ENCODE results near the gene AKAP1. TPM values are rescaled to one million over a fixed set of nuclear protein-coding genes. Genes with fewer than 3 reads are reported as not detected.

Gene AKAP1
- total RNA-seq, 1 donor from 2014 or later = 28.7 TPM

DNA sequence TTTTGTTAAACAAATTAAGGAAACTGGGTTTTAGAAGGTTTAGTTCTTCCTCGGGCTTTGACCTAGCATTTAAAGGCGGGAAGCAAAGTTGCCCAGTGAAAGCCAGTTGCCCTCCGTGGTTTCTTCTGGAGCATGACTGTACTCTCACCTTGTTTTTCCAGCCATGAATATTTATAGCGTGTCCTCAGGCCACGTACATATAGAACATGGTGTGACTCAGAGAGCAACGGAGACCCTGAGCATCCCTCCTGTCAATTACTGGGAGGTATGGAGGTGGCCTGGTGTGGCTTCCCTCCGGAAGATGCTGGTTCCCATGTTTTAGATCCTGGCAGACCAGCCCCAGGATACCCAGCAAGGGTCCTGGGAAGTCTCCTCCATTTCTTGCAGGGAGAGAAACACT is 48.4 kb downstream of the AKAP1 start:
- DNase-seq = no peak

DNA sequence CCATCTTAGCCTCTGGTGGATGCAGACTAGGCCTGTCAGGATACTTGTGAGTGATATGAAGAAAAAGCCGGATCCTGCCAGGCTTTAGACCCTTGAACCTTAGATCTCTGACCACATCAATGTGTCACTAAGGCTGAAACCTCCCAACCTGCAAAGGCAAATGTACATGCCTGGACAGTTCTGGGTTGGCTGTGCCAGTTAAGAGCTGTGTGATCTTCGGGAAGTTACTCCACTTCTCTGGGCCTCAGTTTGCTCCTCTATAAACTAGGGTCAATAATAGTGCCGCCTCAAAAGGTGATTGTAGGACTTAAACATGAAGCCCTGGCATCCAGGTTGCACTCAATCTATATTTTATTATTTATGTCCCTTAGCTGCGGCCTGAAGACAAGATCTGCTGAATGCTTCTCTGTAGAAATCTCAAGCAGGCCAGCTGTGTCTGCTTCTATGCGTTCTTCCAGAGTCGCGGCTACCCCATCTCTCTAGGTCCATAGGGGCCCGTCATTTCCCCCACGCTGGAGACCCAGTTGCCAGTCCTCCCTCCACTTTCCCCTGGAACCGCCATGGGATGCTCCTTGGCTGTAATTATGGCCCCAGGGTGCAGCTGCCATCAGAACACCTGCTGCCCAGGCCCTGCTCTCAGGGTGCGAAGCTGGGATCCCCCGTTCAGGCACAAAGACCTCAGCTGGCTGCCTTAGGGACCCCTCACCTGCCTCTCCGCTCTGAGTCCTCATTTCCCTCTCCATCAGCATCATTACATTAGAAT is 50.2 kb downstream of the AKAP1 start:
- no peak for DNase-seq

DNA sequence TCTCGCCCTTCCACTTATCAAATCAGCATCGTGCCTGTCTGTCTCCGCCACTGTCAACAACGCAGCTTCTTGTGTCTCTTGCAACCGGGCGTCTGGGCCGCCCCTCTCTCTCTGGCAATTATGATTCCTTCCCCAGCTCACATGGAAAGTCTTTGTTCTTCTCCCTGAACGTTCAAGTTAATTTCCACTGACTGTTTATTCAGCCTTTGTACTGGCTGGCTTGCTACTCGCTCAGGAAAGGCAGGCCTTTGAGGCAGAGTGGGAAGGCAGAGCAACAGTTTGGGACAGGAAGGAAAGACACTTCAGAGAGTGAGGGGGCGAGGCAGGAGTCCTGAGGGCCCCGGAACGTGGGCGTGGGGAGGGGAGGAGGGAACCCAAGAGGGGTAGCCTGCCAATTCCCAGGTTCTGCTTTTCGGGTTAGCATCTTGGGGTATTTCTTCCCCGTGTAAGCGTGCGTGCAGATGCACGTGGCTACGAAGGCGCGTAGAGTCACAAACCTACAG is 50.8 kb downstream of the AKAP1 start:
- DNase-seq = no peak

DNA sequence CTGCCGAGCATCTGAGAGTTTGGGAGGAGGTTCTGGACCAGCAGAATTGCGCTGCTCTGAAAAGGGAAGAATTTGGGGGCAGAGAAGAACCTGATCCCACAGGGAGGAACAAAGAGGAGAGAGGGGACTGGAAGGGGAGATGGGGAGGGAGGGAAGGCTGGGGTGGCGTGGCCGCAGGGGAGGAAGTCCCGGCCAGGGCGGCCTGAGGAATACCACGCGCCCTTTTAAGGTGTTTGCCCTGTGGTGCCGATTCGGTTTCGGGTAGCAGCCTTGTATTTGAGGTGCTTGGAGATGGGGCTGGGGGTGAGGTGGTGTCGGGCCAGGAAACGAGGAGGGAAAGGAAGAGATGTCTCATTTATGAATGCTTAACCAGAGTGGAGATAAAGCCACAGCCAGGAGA is 51.3 kb downstream of the AKAP1 start:
- DNase-seq = no peak

DNA sequence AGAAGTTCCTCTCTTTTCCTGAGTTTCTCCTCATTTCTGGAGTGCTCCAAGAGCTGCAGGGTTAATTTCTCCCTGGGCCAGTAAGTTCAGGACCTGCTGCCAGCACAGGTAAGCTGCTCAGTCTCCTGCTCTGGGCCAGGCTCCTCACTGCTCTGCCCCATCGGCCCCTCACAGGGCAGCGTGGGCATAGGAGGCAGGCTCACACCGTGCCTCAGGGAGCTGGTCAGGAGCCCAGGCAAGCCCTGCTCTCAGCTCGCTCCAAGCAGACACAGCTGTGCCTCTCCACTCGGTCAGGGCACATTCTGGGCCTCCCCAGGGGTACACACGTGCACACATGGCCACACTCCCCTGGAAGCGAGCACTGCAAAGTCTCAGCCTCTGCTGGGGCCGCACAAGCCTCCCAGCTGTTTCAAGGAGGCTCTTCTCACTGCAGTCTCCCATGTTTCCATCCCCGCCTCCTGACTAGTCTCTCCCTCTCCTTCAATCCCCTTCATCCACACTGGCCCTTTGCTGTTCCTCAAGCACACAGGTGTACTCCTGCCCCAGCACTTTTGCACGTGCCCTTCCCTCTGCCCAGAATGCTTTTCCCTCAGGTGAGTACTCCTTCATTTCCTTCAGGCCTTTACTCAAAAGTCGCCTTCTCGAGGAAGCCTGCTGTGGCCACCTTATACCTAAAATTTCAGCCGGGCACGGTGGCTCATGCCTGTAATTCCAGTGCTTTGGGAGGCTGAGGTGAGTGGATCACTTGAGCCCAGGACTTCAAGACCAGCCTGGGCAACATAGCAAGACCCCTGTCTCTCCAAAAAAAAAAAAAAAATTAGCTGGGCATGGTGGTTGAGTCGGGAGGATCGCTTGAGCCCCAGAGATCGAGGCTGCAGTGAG is 53.2 kb downstream of the AKAP1 start:
- DNase-seq = no peak

DNA sequence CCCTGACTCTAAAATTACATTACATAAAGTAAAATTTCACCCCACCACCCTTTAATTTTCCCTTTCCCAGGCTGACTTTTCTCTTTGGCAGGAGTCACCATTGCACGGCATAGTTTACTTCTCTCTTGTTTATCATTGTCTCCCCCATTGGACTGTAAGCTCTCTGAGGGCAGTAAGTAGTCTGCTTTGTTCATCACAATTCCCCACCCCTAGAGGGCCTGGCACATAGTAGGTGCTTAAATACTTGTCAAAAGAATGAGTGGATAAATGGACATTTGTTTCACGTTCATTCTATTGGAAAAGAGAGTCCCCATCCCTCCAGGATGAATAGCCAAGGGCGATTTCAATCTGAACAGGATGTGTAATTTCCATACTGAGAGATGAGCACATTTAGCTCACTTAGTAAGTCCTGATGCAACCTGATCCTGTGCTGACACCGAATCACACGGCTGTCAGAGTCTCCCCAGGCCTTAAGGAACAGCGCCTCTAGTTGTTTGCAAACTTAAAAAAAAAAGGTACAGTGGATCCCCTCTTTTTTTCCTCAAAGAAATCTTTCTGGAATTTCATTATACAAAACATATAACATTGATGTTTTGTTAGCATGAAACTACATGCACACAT is 54.0 kb downstream of the AKAP1 start:
- DNase-seq = no peak

- DNase-seq = no peak
Observed at GRCh38 chr17:57140316-57140715, 55.3 kb downstream of the AKAP1 start.

DNA sequence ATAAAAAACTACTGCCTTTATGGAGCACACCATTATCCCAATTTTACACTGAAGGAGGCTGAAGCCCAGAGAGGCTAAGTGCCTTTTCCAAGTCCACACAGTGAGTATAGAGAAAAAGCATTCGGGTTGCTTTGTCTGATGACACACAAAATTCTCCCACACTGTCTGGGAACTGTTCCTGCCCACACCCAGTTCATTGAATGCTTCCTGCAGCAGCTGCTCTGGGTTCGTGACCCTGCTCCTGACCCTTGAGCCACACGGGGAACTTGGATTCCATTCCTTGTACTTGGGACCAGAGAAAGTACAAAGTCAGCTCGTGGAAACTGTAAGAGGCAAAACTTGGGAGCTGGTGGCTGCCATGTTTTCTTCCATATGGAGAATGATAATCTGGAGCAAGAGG is 57.9 kb downstream of the AKAP1 start:
- no peak for DNase-seq

DNA sequence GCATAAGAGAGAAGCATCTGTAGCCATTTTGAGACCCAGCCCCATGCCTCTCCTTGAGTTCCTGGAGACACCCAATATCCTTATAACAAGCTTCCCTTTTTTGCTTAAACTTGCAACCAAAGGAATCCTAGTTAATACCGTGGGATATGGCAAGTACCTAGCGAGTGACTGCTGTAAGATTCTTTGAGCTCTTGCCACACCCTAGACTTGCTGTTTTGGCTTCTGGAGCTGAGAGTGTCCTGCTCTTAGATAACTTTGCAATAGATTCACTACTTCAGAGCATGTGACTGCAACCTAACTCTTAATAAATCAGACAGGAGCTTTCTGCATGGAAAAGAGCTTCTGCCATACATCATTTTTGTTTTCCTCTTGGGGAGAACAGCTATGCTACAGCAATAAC is 58.3 kb downstream of the AKAP1 start:
- no peak for DNase-seq

DNA sequence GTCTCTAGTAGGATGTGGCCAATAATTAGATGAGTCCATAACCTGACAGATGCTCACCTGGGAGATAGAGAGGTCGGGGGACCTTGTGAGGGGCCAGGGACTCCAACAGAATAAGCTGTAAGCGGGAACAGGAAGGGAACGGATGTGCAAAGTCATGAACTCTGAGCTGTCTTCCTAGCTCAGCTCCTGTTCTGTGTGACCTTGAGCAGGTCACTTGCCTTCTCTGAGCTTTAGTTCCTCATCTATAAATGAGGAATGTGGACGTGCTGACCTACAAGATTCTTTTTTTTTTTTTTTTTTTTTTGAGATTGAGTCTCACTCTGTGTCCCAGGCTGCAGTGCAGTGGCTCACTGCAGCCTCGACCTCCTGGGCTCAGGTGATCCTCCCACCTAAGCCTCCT is 58.9 kb downstream of the AKAP1 start:
- no peak for DNase-seq

DNA sequence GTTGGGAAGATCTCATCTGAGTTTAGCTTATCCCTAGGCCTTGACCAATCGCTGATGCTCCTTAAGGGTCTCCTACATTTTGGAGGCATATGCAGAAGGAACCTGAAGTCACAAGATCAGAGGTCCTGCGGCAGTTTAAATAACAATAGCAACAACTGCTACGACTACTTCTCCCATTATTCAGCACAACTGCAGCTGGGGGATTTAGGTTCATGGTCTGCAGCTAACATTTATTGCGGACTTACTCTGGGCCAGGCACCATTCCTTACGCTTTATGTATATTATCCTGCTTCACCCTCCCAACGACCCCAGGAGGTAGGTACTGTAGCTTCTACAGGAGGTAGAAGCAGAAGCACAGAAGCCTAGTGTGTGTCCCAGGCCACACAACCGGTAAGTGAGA is 59.5 kb downstream of the AKAP1 start:
- no peak for DNase-seq

- no peak for DNase-seq
Observed at GRCh38 chr17:57145347-57145746, 60.3 kb downstream of the AKAP1 start.

DNA sequence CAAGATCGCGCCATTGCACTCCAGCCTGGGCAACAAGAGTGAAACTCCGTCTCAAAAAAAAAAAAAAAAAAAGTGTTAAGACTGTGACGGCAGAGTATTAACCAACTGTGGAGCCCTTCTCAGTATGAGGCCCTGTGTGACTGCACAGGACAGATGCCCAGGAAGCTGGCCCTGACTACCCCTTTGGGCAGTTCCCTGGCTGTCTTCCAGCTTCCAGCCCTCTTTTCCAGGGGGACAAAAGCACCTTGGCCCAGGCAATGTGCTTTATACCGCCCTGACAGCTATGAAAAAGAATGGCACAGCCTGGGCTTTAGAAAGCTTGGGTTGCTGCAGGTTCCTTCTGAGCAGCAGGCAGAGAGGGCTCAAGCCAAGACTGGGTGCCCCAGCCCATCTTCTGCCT is 61.2 kb downstream of the AKAP1 start:
- DNase-seq = no peak

GRCh38 chr17:57151798-57152197 is 66.8 kb downstream of the AKAP1 start:
- no peak for DNase-seq

DNA sequence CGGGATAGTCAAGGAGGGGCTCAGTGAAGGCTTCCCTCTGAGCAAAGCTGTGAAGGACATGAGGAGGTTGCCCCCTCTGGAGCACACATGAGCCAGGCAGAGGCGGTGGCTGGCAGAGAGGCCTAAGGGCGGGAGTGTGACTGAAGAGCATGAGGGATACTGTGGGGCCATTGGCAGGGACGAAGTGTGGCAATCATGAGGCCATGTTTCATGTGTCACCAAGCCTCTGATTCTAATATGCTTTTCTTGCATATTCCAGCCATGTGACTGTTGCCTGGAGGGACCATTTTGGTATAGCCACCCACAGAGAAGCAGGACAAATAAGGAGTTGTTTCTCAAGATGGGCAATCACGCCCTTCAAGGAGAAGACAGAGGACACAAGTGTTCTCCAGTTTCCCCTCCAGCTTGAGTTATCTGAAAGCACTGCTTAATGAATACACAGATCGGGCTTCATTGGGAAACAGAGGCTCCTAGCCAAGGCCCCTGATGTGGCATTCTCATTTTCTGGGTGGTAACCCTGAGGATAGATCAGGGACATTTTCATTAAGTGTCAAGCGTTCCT is 68.0 kb downstream of the AKAP1 start:
- peak; percentile 13 for DNase-seq

GRCh38 chr17:57154921-57155320 is 69.9 kb downstream of the AKAP1 start:
- no peak for DNase-seq

- no peak for DNase-seq
Observed at GRCh38 chr17:57158325-57158724, 73.3 kb downstream of the AKAP1 start.

GRCh38 chr17:57158795-57159194 is 73.7 kb downstream of the AKAP1 start:
- no peak for DNase-seq

DNA sequence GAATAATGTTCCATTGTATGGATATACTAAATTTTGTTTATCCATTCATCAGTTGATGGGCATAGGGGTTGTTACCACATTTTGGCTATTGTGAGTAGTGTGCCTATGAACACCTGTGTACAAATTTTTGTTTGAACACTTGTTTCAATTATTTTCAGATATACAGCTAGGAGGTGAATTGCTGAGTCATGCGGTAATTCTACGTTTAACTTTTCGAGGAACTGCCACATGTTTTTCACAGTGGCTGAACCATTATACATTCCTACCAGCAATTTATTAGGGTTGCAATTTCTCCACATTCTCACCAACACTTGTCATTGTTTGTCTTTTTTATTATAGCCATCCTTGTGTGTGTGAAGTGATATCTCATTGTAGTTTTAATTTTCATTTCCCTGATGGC is 75.6 kb downstream of the AKAP1 start:
- DNase-seq = no peak

DNA sequence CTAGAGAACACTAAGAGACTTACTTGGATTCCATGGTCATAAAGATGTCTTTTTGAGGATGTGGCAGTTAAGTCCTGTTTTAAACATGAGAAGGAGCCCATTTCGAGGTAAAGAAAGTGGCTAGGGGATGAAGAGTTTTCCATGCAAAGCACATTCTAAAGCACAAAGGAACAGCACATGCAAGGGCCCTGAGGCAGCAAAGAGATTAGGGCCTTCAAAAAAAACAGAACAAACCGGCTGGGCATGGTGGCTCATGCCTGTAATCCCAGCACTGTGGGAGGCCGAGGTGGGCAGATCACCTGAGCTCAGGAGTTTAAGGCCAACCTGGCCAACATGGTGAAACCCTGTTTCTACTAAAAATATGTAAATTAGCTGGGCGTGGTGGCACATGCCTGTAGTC is 79.8 kb downstream of the AKAP1 start:
- DNase-seq = no peak

- no peak for DNase-seq
Observed at GRCh38 chr17:57165754-57166153, 80.7 kb downstream of the AKAP1 start.

GRCh38 chr17:57166803-57167202 is 81.8 kb downstream of the AKAP1 start:
- DNase-seq = no peak

DNA sequence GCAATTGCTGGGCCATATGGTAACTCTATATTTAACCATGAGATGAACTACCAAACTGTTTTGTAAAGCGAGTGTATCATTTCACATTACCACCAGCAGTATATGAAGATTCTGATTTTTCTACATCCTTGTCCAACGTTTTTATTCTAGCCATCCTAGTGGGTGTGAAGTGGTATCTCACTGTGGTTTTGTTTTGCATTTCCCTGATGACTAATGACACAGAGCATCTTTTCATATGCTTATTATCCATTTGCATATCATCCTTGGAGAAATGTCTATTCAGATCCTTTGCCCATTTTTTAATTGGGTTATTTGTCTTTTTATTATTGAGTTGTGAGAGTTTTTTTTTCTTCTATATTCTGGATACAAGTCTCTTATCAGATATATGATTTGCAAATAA is 83.6 kb downstream of the AKAP1 start:
- no peak for DNase-seq
